ENCODE data around the gene CTAGE8. TPM values are rescaled to one million over a fixed set of nuclear protein-coding genes. Genes with fewer than 3 reads are reported as not detected.

CTAGE8 gene, protein sequence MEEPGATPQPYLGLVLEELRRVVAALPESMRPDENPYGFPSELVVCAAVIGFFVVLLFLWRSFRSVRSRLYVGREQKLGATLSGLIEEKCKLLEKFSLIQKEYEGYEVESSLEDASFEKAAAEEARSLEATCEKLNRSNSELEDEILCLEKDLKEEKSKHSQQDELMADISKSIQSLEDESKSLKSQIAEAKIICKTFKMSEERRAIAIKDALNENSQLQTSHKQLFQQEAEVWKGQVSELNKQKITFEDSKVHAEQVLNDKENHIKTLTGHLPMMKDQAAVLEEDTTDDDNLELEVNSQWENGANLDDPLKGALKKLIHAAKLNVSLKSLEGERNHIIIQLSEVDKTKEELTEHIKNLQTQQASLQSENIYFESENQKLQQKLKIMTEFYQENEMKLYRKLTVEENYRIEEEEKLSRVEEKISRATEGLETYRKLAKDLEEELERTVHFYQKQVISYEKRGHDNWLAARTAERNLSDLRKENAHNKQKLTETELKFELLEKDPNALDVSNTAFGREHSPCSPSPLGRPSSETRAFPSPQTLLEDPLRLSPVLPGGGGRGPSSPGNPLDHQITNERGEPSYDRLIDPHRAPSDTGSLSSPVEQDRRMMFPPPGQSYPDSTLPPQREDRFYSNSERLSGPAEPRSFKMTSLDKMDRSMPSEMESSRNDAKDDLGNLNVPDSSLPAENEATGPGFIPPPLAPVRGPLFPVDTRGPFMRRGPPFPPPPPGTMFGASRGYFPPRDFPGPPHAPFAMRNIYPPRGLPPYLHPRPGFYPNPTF
- not detected in 5 replicates for total RNA-seq (2022; extraction: Qiagen RNA extraction; ENCODE audit: low read depth)

DNA sequence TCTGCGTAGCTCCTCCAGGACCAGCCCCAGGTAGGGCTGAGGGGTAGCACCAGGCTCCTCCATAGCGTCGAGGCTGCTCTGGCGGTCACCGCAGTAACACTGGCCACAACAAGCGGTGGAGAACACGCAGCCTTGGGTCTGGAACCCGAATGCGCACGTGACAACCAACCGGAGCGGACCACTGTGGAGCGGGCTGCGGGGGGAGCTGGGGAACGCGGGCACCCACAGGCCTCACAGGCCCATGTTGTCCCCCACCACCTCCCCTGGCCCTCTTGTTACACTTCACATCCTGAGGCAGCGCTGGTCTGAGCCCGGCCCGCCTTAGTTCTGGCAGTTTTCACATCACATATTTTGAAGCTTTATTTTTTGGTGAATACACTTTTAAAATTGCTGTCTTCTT lies at the start of gene CTAGE8:
TSS of gene CTAGE8 (minus strand) at position 101 of the 400 bp plus-strand sequence. CDS start at position 63, 38 bp downstream.

DNA sequence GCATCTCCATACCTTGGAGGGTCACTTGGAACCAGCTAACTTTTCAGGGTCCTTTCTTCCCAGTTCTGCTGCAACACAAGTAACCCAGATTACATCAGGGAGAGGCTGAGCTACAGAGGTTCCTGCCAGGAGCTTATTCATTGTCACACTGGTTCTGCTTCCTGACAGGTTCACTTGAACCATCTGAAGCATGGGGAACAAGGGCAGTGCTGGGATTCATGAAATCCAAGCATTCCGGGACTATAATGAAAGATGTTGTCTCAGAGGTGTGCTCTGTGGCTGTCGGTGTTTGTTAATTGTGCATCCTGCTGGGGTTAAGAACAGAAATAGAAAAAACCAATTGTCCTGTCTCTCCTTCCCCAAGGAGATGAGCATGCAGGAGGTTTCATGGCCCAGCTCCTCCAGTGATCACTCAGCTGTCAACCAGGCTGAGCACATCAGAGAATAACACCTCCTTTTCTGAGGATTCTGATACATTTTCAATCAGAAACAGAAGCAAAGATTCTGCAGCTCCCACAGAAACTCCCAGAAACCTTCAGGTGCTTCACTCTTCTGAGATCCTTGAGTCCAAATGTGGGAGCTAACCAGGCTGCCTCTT lies 42.9 kb upstream of the CTAGE8 start, which contains the start of gene OR2A1:
TSS of gene OR2A1 (plus strand) at position 548 of the 598 bp plus-strand sequence. CDS start 5,706 bp downstream, outside the sequence.

GRCh38 chr7:144264692-144265091 lies 4.4 kb downstream of the CTAGE8 start, which contains the start of gene OR2A7:
Gene OR2A7, minus strand, starts transcription at chr7:144264792. Its CDS starts 5,164 bp downstream, at chr7:144259628.

GRCh38 chr7:144239365-144239764 lies 29.7 kb downstream of the CTAGE8 start, which contains the start of gene OR2A42:
Gene OR2A42, minus strand, starts transcription at chr7:144239605. Its CDS starts 6,762 bp downstream, at chr7:144232843.

Other genes starting within 250 kb of the CTAGE8 start
- not detected in 5 replicates for gene OR2A5, start 220.3 kb downstream of the CTAGE8 start, total RNA-seq (2022; extraction: Qiagen RNA extraction; ENCODE audit: low read depth)
- gene OR2A25, start 199.5 kb downstream of the CTAGE8 start, total RNA-seq (2022; extraction: Qiagen RNA extraction; ENCODE audit: low read depth): not detected in 5 replicates
- gene OR2A12, start 183.0 kb downstream of the CTAGE8 start, total RNA-seq (2022; extraction: Qiagen RNA extraction; ENCODE audit: low read depth): not detected in 5 replicates
- gene OR2A2, start 159.7 kb downstream of the CTAGE8 start, total RNA-seq (2022; extraction: Qiagen RNA extraction; ENCODE audit: low read depth): not detected in 5 replicates
- gene OR2A14, start 146.1 kb downstream of the CTAGE8 start, total RNA-seq (2022; extraction: Qiagen RNA extraction; ENCODE audit: low read depth): not detected in 5 replicates
- not detected in 5 replicates for gene CTAGE4, start 85.8 kb downstream of the CTAGE8 start, total RNA-seq (2022; extraction: Qiagen RNA extraction; ENCODE audit: low read depth)
- 0.23 to 0.44 TPM (median 0.38 TPM) in 5 replicates for gene ARHGEF35, start 73.5 kb downstream of the CTAGE8 start, total RNA-seq (2022; extraction: Qiagen RNA extraction; ENCODE audit: low read depth)
- not detected in 5 replicates for gene OR2A42, start 29.7 kb downstream of the CTAGE8 start, total RNA-seq (2022; extraction: Qiagen RNA extraction; ENCODE audit: low read depth)
- gene OR2A7, start 4.5 kb downstream of the CTAGE8 start, total RNA-seq (2022; extraction: Qiagen RNA extraction; ENCODE audit: low read depth): not detected in 5 replicates
- gene OR2A1, start 43.1 kb upstream of the CTAGE8 start, total RNA-seq (2022; extraction: Qiagen RNA extraction; ENCODE audit: low read depth): not detected in 5 replicates
- 1.6 to 2.1 TPM (median 1.7 TPM) in 5 replicates for gene ARHGEF5, start 86.1 kb upstream of the CTAGE8 start, total RNA-seq (2022; extraction: Qiagen RNA extraction; ENCODE audit: low read depth)
- not detected in 5 replicates for gene NOBOX, start 134.4 kb upstream of the CTAGE8 start, total RNA-seq (2022; extraction: Qiagen RNA extraction; ENCODE audit: low read depth)